ENCODE measurements around the gene ANKRD44. TPM values are rescaled to one million over a fixed set of nuclear protein-coding genes. Genes with fewer than 3 reads are reported as not detected.
A peak's percentile ranks its signal among the peaks of the same experiment; 100 is the strongest.

The ANKRD44 gene
- total RNA-seq, 4 donors from 2014 or later = 11.0 to 25.8 (median 23.9) TPM

- H3K4me3 ChIP-seq (replicated peaks in 1 of 3) = no peak overlapping the region
- intact Hi-C loops (cut with DNase I) = no loop called here
- DNase-seq = peak; percentile 28 to 34
- H3K4me1 ChIP-seq = peaks cover 7 to 18% of the 10 kb centered on the region in 2 donors
- 75 to 78% methylated on average over 4 of the region's 4 CpGs for WGBS, 2 donors
- no peaks in the 10 kb centered on the region for H3K36me3 ChIP-seq
- TF ChIP-seq CTCF (IDR thresholded peaks at IDR 0.05) = no peak
- no peak for TF ChIP-seq POLR2A (IDR thresholded peaks at IDR 0.05)
- peak overlapping the region in 2 of 3 donors; percentile 34 to 59 for H3K27ac ChIP-seq
- no peaks in the 10 kb centered on the region for H3K27me3 ChIP-seq
- H3K9me3 ChIP-seq = no peaks in the 10 kb centered on the region
Measured at GRCh38 chr2:197108758-197109157, 201.8 kb downstream of the ANKRD44 start.

- no peak for DNase-seq
- 55 to 65% methylated on average over 2 of the region's 2 CpGs for WGBS, 2 donors
- no peak for TF ChIP-seq CTCF (IDR thresholded peaks at IDR 0.05)
- no peak for TF ChIP-seq POLR2A (IDR thresholded peaks at IDR 0.05)
- Histone ChIP-seq H3K4me3 (replicated peaks in 1 of 3) (no peak overlapping the region), H3K4me1 (peaks cover 7 to 18% of the 10 kb centered on the region in 2 donors), H3K9me3 (no peaks in the 10 kb centered on the region), H3K27me3 (no peaks in the 10 kb centered on the region), H3K36me3 (no peaks in the 10 kb centered on the region), H3K27ac (peak overlapping the region; percentile 34 to 59 (median 44))
- intact Hi-C loops (cut with DNase I) = no loop called here
Measured at GRCh38 chr2:197107291-197108269, 203.0 kb downstream of the ANKRD44 start.

- H3K9me3 ChIP-seq = no peaks in the 10 kb centered on the region
- 94 to 97% methylated on average over 1 of the region's 1 CpG for WGBS, 2 donors
- TF ChIP-seq CTCF (IDR thresholded peaks at IDR 0.05) (no peak), POLR2A (IDR thresholded peaks at IDR 0.05) (no peak)
- DNase-seq = no peak
- intact Hi-C loops (cut with DNase I) = no loop called here
- H3K27me3 ChIP-seq = no peaks in the 10 kb centered on the region
- H3K4me3 ChIP-seq (replicated peaks in 1 of 3) = no peak overlapping the region
- no peak overlapping the region for H3K27ac ChIP-seq
- H3K4me1 ChIP-seq = peaks cover 7 to 14% of the 10 kb centered on the region in 2 donors
- no peaks in the 10 kb centered on the region for H3K36me3 ChIP-seq
Measured at GRCh38 chr2:197103363-197103762, 207.2 kb downstream of the ANKRD44 start.

GRCh38 chr2:197102231-197102630 lies 208.3 kb downstream of the ANKRD44 start:
- H3K4me3 ChIP-seq (replicated peaks in 1 of 3) = no peak overlapping the region
- H3K4me1 ChIP-seq = peaks cover 3 to 4% of the 10 kb centered on the region in 2 donors
- no peaks in the 10 kb centered on the region for H3K36me3 ChIP-seq
- DNase-seq = no peak
- TF ChIP-seq CTCF (IDR thresholded peaks at IDR 0.05) (no peak), POLR2A (IDR thresholded peaks at IDR 0.05) (no peak)
- H3K27me3 ChIP-seq = no peaks in the 10 kb centered on the region
- H3K9me3 ChIP-seq = no peaks in the 10 kb centered on the region
- 82 to 95% methylated on average over 1 of the region's 1 CpG for WGBS, 2 donors
- H3K27ac ChIP-seq = no peak overlapping the region
- intact Hi-C loops (cut with DNase I) = no loop called here

GRCh38 chr2:197101519-197101918 lies 209.1 kb downstream of the ANKRD44 start:
- no peak for DNase-seq
- Histone ChIP-seq H3K4me1 (no peaks in the 10 kb centered on the region), H3K27me3 (no peaks in the 10 kb centered on the region), H3K36me3 (no peaks in the 10 kb centered on the region), H3K4me3 (replicated peaks in 1 of 3) (no peak overlapping the region), H3K9me3 (no peaks in the 10 kb centered on the region), H3K27ac (no peak overlapping the region)
- TF ChIP-seq CTCF (IDR thresholded peaks at IDR 0.05) = no peak
- TF ChIP-seq POLR2A (IDR thresholded peaks at IDR 0.05) = no peak
- intact Hi-C loops (cut with DNase I) = no loop called here
- 97% methylated on average over 2 of the region's 2 CpGs for WGBS, 2 donors
